GM19468 (cell line): ENCODE data around the gene GPR62.

Source experiments
- ATAC-seq: cut with Tn5 transposase; IDR thresholded peaks from one replicate; pipeline ENCODE4 v1.9.1; 2021; ENCODE audit warnings: mild to moderate bottlenecking, moderate library complexity, moderate number of reproducible peaks; ENCODE audit not compliant: unreplicated experiment; ENCODE audit errors: extremely low read depth

The GPR62 gene

GRCh38 chr3:51937611-51938450, 17.4 kb upstream of the GPR62 start:
- no peak for ATAC-seq

DNA sequence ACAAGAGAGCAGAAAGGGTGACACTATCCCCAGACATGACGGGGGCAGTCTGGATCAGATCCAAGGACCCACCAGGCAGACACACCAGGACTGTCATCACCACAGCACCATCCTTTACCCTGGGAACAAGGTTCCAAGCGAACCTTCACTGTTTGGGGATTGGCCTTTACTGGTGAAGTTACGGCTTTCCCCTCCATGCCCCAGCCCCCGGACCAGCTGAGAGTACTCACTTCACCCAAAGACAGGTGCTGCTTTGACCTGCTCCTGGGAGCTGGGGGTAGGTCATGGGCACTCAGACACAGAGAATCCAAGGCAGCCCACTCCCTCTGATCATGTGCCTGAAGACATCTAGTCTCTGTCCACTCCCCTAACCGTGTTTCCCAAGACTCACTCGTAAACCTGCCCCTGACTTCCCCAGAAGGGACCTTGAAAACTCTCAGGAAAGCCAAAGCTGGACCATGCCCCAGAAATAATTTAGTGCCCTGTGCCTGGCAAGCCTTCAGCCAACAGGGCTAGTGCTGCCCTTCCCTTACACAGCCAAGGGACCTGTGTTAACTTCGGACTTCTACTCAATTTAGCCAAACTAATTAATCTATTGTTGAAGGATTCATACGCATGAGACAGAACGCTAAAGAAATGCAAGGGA, 16.3 kb upstream of the GPR62 start:
- ATAC-seq = no peak

- ATAC-seq = no peak
These were observed 14.3 kb upstream of the GPR62 start for GRCh38 chr3:51940648-51941462.

- no peak for ATAC-seq
These were observed 13.8 kb upstream of the GPR62 start for GRCh38 chr3:51941463-51941797.

DNA sequence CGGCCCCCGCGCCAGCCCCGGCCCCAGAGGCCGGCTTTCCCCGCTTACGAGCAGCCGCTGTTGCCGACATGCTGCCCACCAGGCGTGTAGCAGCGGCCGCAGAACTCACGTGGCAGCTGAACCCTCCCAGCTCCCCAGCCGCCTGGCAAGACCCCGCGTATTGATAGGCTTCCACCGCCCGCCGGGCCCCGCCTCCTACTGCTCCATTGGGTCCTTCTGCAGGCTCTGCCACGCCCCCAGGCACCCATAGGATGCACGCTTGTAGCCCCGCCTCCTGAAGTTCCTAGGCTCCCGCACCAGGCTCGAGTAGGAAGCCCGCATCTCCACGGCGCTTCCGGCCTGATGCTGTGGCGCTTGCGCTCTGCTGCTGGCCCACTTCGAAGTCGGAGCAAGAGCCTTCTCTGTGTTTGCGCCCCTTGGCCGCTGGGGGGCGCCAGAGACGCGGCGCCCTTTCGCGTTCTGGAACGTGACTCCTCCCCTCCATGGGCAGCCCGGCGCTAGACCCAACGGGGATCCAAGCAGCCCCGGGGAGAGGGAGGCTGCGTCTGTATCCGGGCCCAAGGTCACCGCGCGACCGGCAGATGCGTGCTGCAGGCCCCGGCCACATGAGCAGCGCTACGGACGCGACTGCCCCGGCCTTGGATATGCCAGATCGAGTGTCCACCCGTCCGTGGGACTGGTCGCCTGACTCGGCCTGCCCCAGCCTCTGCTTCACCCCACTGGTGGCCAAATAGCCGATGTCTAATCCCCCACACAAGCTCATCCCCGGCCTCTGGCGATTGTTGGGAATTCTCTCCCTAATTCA, 13.2 kb upstream of the GPR62 start, which contains the start of the genes PARP3 and RRP9:
Gene PARP3, plus strand, starts transcription at position 566 of the 805 bp plus-strand sequence. CDS start 993 bp downstream, outside the sequence.
Gene RRP9, minus strand, starts transcription at position 107 of the 805 bp plus-strand sequence. Its CDS starts 37 bp downstream, at position 70.
- peak; percentile 94 for ATAC-seq

DNA sequence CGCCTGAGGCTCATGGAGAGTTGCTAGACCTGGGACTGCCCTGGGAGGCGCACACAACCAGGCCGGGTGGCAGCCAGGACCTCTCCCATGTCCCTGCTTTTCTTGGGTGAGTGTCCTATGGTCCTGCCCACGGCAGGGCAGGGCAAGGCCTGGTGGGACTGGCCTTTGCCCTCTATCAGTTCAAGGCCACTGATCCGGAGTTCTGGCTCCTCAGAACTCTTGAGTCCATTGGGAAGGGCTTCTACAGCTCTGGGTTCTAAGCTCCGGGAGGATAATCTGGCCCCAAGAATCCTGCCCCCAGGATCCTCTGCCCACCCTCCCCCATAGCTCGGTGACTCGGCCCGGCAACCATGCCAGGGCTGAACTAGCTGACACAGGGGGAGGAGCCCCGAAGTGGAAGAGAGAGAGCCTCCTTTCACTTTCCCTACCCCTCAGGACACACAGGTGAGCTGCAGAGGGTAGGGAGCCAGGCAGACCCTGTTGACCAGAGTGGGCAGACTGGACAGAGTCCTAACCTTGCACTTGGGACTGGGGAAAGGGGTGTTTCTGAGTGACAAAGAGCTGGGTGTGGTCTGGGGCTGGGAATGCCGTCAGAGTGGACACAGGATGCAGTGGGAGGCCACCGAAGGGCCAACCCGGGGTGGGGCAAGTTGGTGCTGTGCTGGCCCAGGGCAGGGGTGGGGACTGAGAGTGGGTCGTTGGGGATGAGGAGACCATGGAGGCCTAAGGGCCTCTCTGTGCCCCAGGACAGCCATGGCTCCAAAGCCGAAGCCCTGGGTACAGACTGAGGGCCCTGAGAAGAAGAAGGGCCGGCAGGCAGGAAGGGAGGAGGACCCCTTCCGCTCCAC, 12.4 kb upstream of the GPR62 start:
- ATAC-seq = no peak

GRCh38 chr3:51943451-51944391, 11.5 kb upstream of the GPR62 start:
- no peak for ATAC-seq

DNA sequence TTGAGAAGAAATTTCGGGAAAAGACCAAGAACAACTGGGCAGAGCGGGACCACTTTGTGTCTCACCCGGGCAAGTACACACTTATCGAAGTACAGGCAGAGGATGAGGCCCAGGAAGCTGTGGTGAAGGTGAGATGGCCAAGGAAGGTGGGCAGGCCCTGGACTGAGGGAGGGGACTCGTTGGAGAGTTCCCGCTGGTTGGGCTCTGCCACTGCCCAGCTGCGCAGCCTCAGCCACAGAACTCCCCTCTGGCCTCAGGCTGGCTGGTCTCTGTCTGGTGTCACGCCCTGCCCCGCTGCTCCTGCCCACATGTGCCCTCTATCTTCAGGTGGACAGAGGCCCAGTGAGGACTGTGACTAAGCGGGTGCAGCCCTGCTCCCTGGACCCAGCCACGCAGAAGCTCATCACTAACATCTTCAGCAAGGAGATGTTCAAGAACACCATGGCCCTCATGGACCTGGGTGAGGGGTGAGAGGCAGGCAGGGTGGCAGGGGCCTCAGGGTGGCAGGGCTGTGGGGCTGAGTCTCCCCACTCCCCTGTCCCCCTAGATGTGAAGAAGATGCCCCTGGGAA, 10.6 kb upstream of the GPR62 start:
- ATAC-seq = no peak

DNA sequence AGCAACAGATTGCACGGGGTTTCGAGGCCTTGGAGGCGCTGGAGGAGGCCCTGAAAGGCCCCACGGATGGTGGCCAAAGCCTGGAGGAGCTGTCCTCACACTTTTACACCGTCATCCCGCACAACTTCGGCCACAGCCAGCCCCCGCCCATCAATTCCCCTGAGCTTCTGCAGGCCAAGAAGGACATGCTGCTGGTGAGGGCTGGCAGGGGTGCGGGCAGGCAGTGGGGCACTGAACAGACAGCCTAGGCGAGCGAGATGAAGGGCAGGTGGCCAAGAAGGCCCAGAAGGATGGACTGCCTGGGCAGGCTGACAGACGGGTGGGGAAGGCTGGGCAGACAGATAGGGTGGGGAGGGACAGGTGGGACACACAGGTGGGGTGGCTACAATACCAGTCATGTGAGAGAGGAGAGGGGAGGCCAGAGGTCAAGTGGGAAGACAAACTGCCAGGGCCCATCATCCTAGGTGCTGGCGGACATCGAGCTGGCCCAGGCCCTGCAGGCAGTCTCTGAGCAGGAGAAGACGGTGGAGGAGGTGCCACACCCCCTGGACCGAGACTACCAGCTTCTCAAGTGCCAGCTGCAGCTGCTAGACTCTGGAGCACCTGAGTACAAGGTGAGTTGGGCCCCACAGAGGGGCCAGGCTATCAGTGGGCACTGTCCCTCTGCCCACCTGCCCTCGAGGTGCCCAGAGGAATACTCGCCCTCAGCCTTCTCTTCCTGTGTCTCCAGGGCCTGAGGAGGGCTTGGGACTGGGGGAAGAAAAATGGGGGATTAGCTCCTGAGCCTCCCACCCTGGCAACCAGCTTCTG, 9.9 kb upstream of the GPR62 start:
- ATAC-seq = no peak

- no peak for ATAC-seq
These were observed 9.1 kb upstream of the GPR62 start for GRCh38 chr3:51945926-51946705.

DNA sequence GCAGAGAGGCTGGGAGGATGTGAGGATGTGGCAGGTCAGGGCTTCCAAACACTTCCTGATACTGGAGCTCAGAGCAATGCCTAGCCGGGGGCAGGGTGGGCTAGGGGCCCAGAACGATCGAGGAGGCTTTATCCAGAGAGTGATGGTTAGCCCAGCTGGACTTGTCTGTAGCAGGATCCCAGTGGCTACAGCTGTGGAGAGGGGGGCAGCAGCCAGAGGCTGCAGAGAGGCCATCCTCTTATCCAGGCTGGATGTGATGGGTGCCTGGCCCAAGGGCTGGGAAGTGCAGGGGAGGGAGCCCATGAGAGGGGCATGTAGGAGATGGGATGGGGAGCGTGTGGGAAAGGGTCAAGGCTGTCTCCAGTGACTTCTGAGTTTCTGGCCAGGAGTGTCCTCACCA, 8.4 kb upstream of the GPR62 start:
- ATAC-seq = no peak

DNA sequence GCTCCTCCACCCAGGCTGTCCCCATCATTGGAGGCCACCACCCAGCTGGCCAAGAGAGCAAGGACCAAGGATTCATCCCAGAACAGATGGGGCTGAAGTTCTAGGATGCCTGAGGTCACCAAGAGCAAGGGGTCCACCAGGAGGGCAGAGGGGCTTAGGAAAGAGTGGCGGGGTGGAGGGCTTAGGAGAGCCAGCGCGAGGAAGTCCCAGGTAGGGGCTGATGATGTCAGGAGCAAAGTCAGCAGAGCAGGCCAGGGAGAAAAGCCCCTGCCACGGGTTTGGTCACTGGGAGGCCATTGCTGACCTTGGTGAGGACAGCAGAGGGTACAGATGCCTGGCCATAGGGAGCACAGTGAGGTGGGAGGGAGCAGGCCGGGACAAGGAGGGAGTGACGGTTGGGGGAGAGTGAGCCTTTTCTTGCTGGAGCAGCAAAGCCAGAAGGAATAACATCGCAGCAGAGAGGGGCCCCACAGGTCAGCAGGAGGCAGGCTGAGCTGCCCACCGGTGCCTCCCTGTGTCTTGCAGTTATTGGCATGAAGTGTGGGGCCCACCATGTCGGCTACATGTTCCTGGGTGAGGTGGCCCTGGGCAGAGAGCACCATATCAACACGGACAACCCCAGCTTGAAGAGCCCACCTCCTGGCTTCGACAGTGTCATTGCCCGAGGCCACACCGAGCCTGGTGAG, 7.8 kb upstream of the GPR62 start:
- no peak for ATAC-seq

DNA sequence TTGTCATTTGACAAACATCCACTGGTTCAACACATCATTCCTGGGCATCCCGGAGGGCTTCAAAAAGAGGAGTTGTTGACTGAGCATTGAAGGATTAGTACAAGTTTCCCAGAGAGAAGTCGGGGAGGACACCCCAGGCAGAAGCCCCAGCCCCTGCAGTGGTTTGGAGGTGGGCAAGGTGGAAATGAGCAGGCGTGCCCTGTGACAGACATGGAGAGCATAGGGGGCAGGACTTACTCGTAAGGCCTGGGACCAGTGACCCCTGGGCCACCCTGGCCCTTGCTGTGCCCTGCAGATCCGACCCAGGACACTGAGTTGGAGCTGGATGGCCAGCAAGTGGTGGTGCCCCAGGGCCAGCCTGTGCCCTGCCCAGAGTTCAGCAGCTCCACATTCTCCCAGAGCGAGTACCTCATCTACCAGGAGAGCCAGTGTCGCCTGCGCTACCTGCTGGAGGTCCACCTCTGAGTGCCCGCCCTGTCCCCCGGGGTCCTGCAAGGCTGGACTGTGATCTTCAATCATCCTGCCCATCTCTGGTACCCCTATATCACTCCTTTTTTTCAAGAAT, 7.1 kb upstream of the GPR62 start:
- ATAC-seq = no peak

GRCh38 chr3:51949121-51949520, 6.1 kb upstream of the GPR62 start:
- ATAC-seq = no peak

- ATAC-seq = no peak
These were observed 4.3 kb upstream of the GPR62 start for GRCh38 chr3:51950899-51951298.
